CD14-positive monocyte (primary cell): ENCODE results near the gene OR11A1. TPM values are rescaled to one million over a fixed set of nuclear protein-coding genes. Genes with fewer than 3 reads are reported as not detected.

Source experiments
- DNase-seq, 3 donors: peaks; one replicate each; pipeline ENCODE4 v3.0.0-alpha.2; 2011 to 2022
- H2AFZ ChIP-seq: 2 replicates; pipeline ENCODE4 v1.6.0; 2012; ENCODE audit warnings: mild to moderate bottlenecking, low read depth, low read length, inconsistent platforms; ENCODE audit not compliant: insufficient read depth, poor library complexity, severe bottlenecking
- H3K27ac ChIP-seq, 2 donors: 1 replicate in 1 of 2; 2 replicates in 1 of 2; pipeline ENCODE4 v1.5.1; 2012 to 2013; ENCODE audit warnings: low read length in 2 of 2, control low read depth in 1 of 2, inconsistent platforms in 1 of 2, low read depth in 1 of 2, mild to moderate bottlenecking in 1 of 2
- H3K27me3 ChIP-seq, 2 donors: one replicate each; pipeline versions ENCODE4 v1.6.0 to v1.6.1; 2011 to 2013; ENCODE audit warnings: low read length in 2 of 2; ENCODE audit not compliant: control insufficient read depth in 2 of 2, insufficient read depth in 2 of 2
- H3K36me3 ChIP-seq, 2 donors: replicated peaks in 1 of 2; 1 replicate in 1 of 2; 2 replicates in 1 of 2; pipeline versions ENCODE4 v1.5.1 to v1.6.1; 2012 to 2013; ENCODE audit warnings: low read length in 2 of 2, control low read depth in 1 of 2, inconsistent platforms in 1 of 2, mild to moderate bottlenecking in 1 of 2; ENCODE audit not compliant: insufficient read depth in 2 of 2, control insufficient read depth in 1 of 2
- H3K4me1 ChIP-seq, 2 donors: 1 replicate in 1 of 2; 2 replicates in 1 of 2; pipeline versions ENCODE4 v1.5.1 to v1.6.1; 2012 to 2013; ENCODE audit warnings: low read length in 2 of 2, control low read depth in 1 of 2, inconsistent platforms in 1 of 2, mild to moderate bottlenecking in 1 of 2, moderate library complexity in 1 of 2; ENCODE audit not compliant: insufficient read depth in 2 of 2, control insufficient read depth in 1 of 2
- H3K4me2 ChIP-seq: replicated peaks from 2 replicates; pipeline ENCODE3; 2012; ENCODE audit warnings: low read length, moderate library complexity, mild to moderate bottlenecking; ENCODE audit not compliant: poor library complexity, severe bottlenecking; ENCODE audit errors: extremely low read depth
- H3K4me3 ChIP-seq, 3 experiments: fragments of 200-600 bp in 1 of 3; sonication (generic) in 1 of 3; replicated peaks in 1 of 3; 1 replicate in 2 of 3; 2 replicates in 1 of 3; pipeline ENCODE4 v1.5.1; 2011 to 2013; ENCODE audit warnings: low read length in 3 of 3, mild to moderate bottlenecking in 3 of 3, control low read depth in 2 of 3, low read depth in 2 of 3, inconsistent platforms in 1 of 3, moderate library complexity in 1 of 3
- H3K79me2 ChIP-seq: 2 replicates; pipeline ENCODE4 v1.6.0; 2012; ENCODE audit warnings: mild to moderate bottlenecking, control low read depth, inconsistent platforms, low read length, moderate library complexity; ENCODE audit not compliant: insufficient read depth
- H3K9ac ChIP-seq: 2 replicates; pipeline ENCODE4 v1.6.0; 2017; ENCODE audit warnings: low read length, mild to moderate bottlenecking; ENCODE audit not compliant: insufficient read depth, poor library complexity, severe bottlenecking
- H3K9me3 ChIP-seq, 2 donors: replicated peaks in 1 of 2; 1 replicate in 1 of 2; 2 replicates in 1 of 2; pipeline versions ENCODE4 v1.5.1 to v1.6.1; 2012 to 2013; ENCODE audit warnings: low read length in 2 of 2, control low read depth in 1 of 2; ENCODE audit not compliant: control insufficient read depth in 1 of 2, insufficient read depth in 1 of 2
- H4K20me1 ChIP-seq: 2 replicates; pipeline ENCODE4 v1.6.0; 2012; ENCODE audit warnings: mild to moderate bottlenecking, low read length, control low read depth, moderate library complexity; ENCODE audit not compliant: insufficient read depth
- H3K27ac Mint-ChIP-seq, 7 donors: one replicate each; pipeline ENCODE4 v1.8.0; 2020; ENCODE audit warnings: mild to moderate bottlenecking in 7 of 7, mixed read lengths in 7 of 7, moderate library complexity in 6 of 7, inconsistent platforms in 2 of 7
- H3K27me3 Mint-ChIP-seq, 3 donors: one replicate each; pipeline ENCODE4 v1.8.0; 2021 to 2022; ENCODE audit warnings: low read depth in 3 of 3, mild to moderate bottlenecking in 3 of 3, mixed read lengths in 3 of 3, moderate library complexity in 3 of 3, inconsistent platforms in 1 of 3
- H3K36me3 Mint-ChIP-seq, 2 donors: one replicate each; pipeline ENCODE4 v1.8.0; 2020; ENCODE audit warnings: mixed read lengths in 2 of 2, inconsistent platforms in 1 of 2, mild to moderate bottlenecking in 1 of 2
- H3K4me1 Mint-ChIP-seq: one replicate; pipeline ENCODE4 v1.8.0; 2020; ENCODE audit warnings: mild to moderate bottlenecking, mixed read lengths
- H3K4me3 Mint-ChIP-seq, 2 donors: one replicate each; pipeline ENCODE4 v1.8.0; 2020; ENCODE audit warnings: mild to moderate bottlenecking in 2 of 2, mixed read lengths in 2 of 2, moderate library complexity in 1 of 2
- H3K9me3 Mint-ChIP-seq, 7 donors: one replicate each; pipeline ENCODE4 v1.8.0; 2020 to 2022; ENCODE audit warnings: mixed read lengths in 7 of 7, mild to moderate bottlenecking in 6 of 7, moderate library complexity in 6 of 7, inconsistent platforms in 2 of 7
- WGBS: methylation state at CpG from one replicate; pipeline ENCODE4 v1.1.5; 2013; ENCODE audit warnings: missing lambda C conversion rate; ENCODE audit not compliant: insufficient coverage; 5-methylcytosine and 5-hydroxymethylcytosine counted together
- intact Hi-C, 2 donors: fragments of 100-400 bp; cut with micrococcal nuclease; formaldehyde crosslinking; loops; one replicate each; pipeline versions ENCODE4 v1.15.0 to v1.15.1; 2023
- polyA plus RNA-seq, 3 donors: library from polyadenylated mRNA; depleted of rRNA in 1 of 3; unstranded in 2 of 3; stranded (reverse) in 1 of 3; fragments of 300-500 nt in 2 of 3; fragments of >200 nt in 1 of 3; fragmentation: Illumina TruSeq in 2 of 3; gene quantifications; 1 replicate in 2 of 3; 2 replicates in 1 of 3; pipeline ENCODE4 v1.2.3, GENCODE V29; 2012 to 2021
- TF ChIP-seq, protein P1 (sequence below): fragments of 200-600 bp; IDR thresholded peaks from one replicate; pipeline ENCODE4 v1.8.0; 2022; ENCODE audit warnings: antibody characterized with exemption, mild to moderate bottlenecking

Gene OR11A1
- polyA plus RNA-seq, 3 donors, result not detected

DNA sequence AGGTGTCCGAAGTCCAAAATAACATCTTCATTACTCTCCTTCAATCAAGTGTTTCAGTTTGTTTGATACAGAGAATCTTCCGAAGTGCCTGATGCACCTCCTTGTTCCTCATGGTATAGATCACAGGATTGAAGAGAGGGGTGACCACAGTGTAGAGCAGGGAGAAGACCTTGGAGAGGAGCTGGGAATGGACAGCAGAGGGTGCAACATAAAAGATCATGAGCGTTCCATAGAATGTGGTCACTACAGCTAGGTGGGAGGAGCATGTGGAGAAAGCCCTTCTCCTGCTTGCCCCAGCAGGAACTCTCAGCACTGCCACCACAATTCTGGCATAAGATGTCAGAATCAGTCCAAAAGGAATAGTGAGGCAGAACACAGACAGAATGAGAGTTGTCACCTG is 30.2 kb downstream of the OR11A1 start:
- no CpG with 5 or more reads among the region's 3 CpGs for WGBS

DNA sequence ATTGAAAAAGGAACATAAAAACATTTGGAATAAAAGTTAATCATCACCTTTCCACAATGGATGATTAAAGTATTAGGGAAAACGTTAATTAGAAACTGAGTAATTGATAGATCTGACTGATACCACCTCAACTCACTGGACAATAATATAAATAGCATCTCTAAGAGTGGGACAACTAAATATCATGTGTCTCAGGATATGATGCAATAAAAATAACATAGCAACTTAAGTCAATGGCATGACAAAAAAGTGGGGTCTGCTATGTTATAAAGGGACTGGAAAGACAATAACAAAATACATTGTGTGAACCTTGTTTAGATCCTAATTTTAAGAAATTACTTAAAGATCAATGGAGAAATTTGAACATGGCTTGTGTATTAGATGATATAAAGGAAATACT is 31.8 kb downstream of the OR11A1 start:
- Histone ChIP-seq H3K27ac (no peak overlapping the region), H3K36me3 (no peaks in the 10 kb centered on the region), H3K9ac (no peak overlapping the region), H3K4me3 (no peak overlapping the region), H4K20me1 (no peaks in the 10 kb centered on the region), H3K9me3 (no peaks in the 10 kb centered on the region), H2AFZ (no peak overlapping the region), H3K4me2 (no peak overlapping the region), H3K4me1 (no peaks in the 10 kb centered on the region), H3K27me3 (no peaks in the 10 kb centered on the region), H3K79me2 (no peaks in the 10 kb centered on the region)
- TF ChIP-seq, protein P1, sequence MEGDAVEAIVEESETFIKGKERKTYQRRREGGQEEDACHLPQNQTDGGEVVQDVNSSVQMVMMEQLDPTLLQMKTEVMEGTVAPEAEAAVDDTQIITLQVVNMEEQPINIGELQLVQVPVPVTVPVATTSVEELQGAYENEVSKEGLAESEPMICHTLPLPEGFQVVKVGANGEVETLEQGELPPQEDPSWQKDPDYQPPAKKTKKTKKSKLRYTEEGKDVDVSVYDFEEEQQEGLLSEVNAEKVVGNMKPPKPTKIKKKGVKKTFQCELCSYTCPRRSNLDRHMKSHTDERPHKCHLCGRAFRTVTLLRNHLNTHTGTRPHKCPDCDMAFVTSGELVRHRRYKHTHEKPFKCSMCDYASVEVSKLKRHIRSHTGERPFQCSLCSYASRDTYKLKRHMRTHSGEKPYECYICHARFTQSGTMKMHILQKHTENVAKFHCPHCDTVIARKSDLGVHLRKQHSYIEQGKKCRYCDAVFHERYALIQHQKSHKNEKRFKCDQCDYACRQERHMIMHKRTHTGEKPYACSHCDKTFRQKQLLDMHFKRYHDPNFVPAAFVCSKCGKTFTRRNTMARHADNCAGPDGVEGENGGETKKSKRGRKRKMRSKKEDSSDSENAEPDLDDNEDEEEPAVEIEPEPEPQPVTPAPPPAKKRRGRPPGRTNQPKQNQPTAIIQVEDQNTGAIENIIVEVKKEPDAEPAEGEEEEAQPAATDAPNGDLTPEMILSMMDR, result no peak
- Mint-ChIP-seq H3K36me3 (no peaks in the 10 kb centered on the region), H3K4me3 (no peak overlapping the region), H3K9me3 (peaks cover 0 to 4% (median 2%) of the 10 kb centered on the region in 7 donors), H3K4me1 (no peaks in the 10 kb centered on the region), H3K27ac (no peak overlapping the region), H3K27me3 (peaks cover 4 to 9% (median 6%) of the 10 kb centered on the region in 3 donors)
- intact Hi-C loops, result no loop called here
- DNase-seq, result no peak
- no CpG with 5 or more reads among the region's 1 CpG for WGBS

More for the DNA sequence above, 30.2 kb downstream of the OR11A1 start:
- Histone ChIP-seq H3K27ac (no peak overlapping the region), H2AFZ (no peak overlapping the region), H4K20me1 (no peaks in the 10 kb centered on the region), H3K27me3 (no peaks in the 10 kb centered on the region), H3K9me3 (no peaks in the 10 kb centered on the region), H3K9ac (no peak overlapping the region), H3K4me3 (no peak overlapping the region), H3K36me3 (no peaks in the 10 kb centered on the region), H3K4me2 (no peak overlapping the region), H3K4me1 (no peaks in the 10 kb centered on the region), H3K79me2 (no peaks in the 10 kb centered on the region)
- Mint-ChIP-seq H3K27me3 (peaks cover 4 to 9% (median 6%) of the 10 kb centered on the region in 3 donors), H3K9me3 (peaks cover 0 to 4% (median 1%) of the 10 kb centered on the region in 7 donors), H3K36me3 (no peaks in the 10 kb centered on the region), H3K4me3 (no peak overlapping the region), H3K27ac (no peak overlapping the region), H3K4me1 (no peaks in the 10 kb centered on the region)
- TF ChIP-seq, protein P1, result no peak
- no peak for DNase-seq
- intact Hi-C loops, result no loop called here
